Caki2 (cell line): Measurements from ENCODE around the gene DDX27. TPM values are rescaled to one million over a fixed set of nuclear protein-coding genes. Genes with fewer than 3 reads are reported as not detected.

Experiments
- DNase-seq: peaks from one replicate; pipeline ENCODE4 v3.0.0-alpha.2; 2015; ENCODE audit warnings: low read depth
- in situ Hi-C: cut with HindIII; loops from 2 replicates; pipeline ENCODE4 v1.10.0; 2016; ENCODE audit warnings: low sequenced_read_pairs, low pct_unique_long_range_greater_than_20kb, mixed read lengths
- total RNA-seq: library from RNA; depleted of rRNA; stranded (reverse); fragments of >200 nt; shearing (Covaris generic); gene quantifications from 2 replicates; pipeline ENCODE4 v1.2.3, GENCODE V29; 2014; ENCODE audit warnings: low replicate concordance; rRNA removed

The DDX27 gene
- total RNA-seq, 1 experiment from 2014 or later = 59.1 TPM

GRCh38 chr20:49293122-49293521, 73.9 kb downstream of the DDX27 start:
- in situ Hi-C loops = no loop called here
- no peak for DNase-seq

Other genes starting within 250 kb of the DDX27 start
- gene CSE1L, start 173.1 kb upstream of the DDX27 start, total RNA-seq = 117 and 154 TPM in 2 replicates
- gene STAU1, start 31.1 kb upstream of the DDX27 start, total RNA-seq = 53.4 and 65.3 TPM in 2 replicates
- gene ZNFX1, start 58.6 kb downstream of the DDX27 start, total RNA-seq = 13.3 and 13.4 TPM in 2 replicates